Heart left ventricle (tissue), 16 donors: ENCODE results near the gene CHSY3. TPM values are rescaled to one million over a fixed set of nuclear protein-coding genes. Genes with fewer than 3 reads are reported as not detected.

Source experiments
- ATAC-seq, 4 donors: fragments of 200-7000 bp; cut with Tn5 transposase; one replicate each; pipeline ENCODE4 v1.9.1; 2020 to 2022; ENCODE audit warnings: moderate library complexity in 4 of 4, mild to moderate bottlenecking in 3 of 4, moderate number of reproducible peaks in 1 of 4
- DNase-seq, 5 donors: peaks; one replicate each; pipeline ENCODE4 v3.0.0-alpha.2; 2020
- H3K27ac ChIP-seq, 12 donors: fragments of 200-600 bp; sonication (generic) in 4 of 12; one replicate each; pipeline versions ENCODE4 v1.5.0 to v1.8.0; 2016 to 2022; ENCODE audit warnings: mild to moderate bottlenecking in 2 of 12
- H3K27me3 ChIP-seq, 9 donors: fragments of 200-600 bp; sonication (generic) in 2 of 9; one replicate each; pipeline versions ENCODE4 v1.5.1 to v1.8.0; 2016 to 2022; ENCODE audit warnings: mild to moderate bottlenecking in 3 of 9
- H3K36me3 ChIP-seq, 9 donors: fragments of 200-600 bp; sonication (generic) in 2 of 9; one replicate each; pipeline versions ENCODE4 v1.5.0 to v1.8.0; 2018 to 2022; ENCODE audit warnings: mild to moderate bottlenecking in 2 of 9
- H3K4me1 ChIP-seq, 12 donors: fragments of 200-600 bp; sonication (generic) in 4 of 12; one replicate each; pipeline versions ENCODE4 v1.5.0 to v1.8.0; 2016 to 2022; ENCODE audit warnings: mild to moderate bottlenecking in 3 of 12
- H3K4me3 ChIP-seq, 12 donors: fragments of 200-600 bp; sonication (generic) in 4 of 12; one replicate each; pipeline versions ENCODE4 v1.5.0 to v1.8.0; 2017 to 2022; ENCODE audit warnings: mild to moderate bottlenecking in 9 of 12, moderate library complexity in 4 of 12
- H3K9me3 ChIP-seq, 12 donors: fragments of 200-600 bp; sonication (generic) in 4 of 12; one replicate each; pipeline versions ENCODE4 v1.5.0 to v1.8.0; 2016 to 2022; ENCODE audit warnings: mild to moderate bottlenecking in 1 of 12
- POLR2A ChIP-seq, 2 donors: fragments of 450-650 bp; IDR thresholded peaks; one replicate each; pipeline ENCODE4 v1.6.1; 2017; ENCODE audit warnings: antibody characterized with exemption in 2 of 2, mild to moderate bottlenecking in 2 of 2, moderate library complexity in 2 of 2
- WGBS, 4 donors: extraction: QIAGEN DNeasy Blood & Tissue Kit in 2 of 4; methylation state at CpG; one replicate each; pipeline versions ENCODE4 v1.1.5 to v1.1.7; 2013 to 2018; 5-methylcytosine and 5-hydroxymethylcytosine counted together
- intact Hi-C, 10 donors: fragments of 100-400 bp; cut with DNase I; formaldehyde crosslinking; loops; one replicate each; pipeline versions ENCODE4 v1.11.1 to v1.14.2; 2022
- polyA plus RNA-seq, 2 donors: library from polyadenylated mRNA; stranded (reverse); fragments of 200-250 nt; gene quantifications; one replicate each; pipeline ENCODE4 v1.2.3, GENCODE V29; 2013
- total RNA-seq, 9 donors: library from RNA; depleted of rRNA in 2 of 9; stranded (reverse); fragments of >200 nt in 2 of 9; fragmentation: NEBNext Ultra II Directional in 3 of 9; extraction: Animal tissue kit (Norgen Biotek cat#: 25700) in 3 of 9; gene quantifications; one replicate each; pipeline versions ENCODE4 v1.1.0 to v1.2.4, GENCODE V29; 2016 to 2023
- TF ChIP-seq, protein P1 (sequence below), 12 donors: fragments of 200-600 bp; sonication (generic) in 4 of 12; IDR thresholded peaks; one replicate each; pipeline versions ENCODE4 v1.5.0 to v1.8.0; 2018 to 2022; ENCODE audit warnings: antibody characterized with exemption in 12 of 12, mild to moderate bottlenecking in 5 of 12
- donor health status: ischemic (EF 13 %, LVEDD 7.1; RV severe dilation, severe dysfunction).
- donor health status: healthy with polysubstance abuse.
- donor health status: DM: no; HTN: yes; CAD: no.
- donor health status: DM: no; HTN: no; CAD: no.
- donor health status: ischemic (EF 25% LVEDD 6.9; RV normal size, moderate dysfunction).
- donor health status: ischemic (EF 25% LVEDD 5.7; RV mildly dilated, moderate dysfunction).
- donor health status: healthy.
- donor health status: DM: yes; HTN: yes; CAD: no.
- donor health status: ischemic (EF 35%, LVEDD 5.7; RV mildly dilated, moderate dysfunction).
- donor health status: nonischemic (EF 11% LVEDD 7.7; RV severe dilation, severe dysfunction).
- donor health status: DM: yes; HTN: yes; CAD: no.
- donor health status: PGD.
- donor health status: ischemic (EF 29% LVEDD 5.4; RV normal size, mild dysfunction).
- donor health status: nonischemic (EF 23%, LVEDD 6.1; RV moderate dilation, normal function).

The CHSY3 gene
- total and polyA plus RNA-seq, 11 donors, result 0.04 to 2.9 (median 1.0) TPM

DNA sequence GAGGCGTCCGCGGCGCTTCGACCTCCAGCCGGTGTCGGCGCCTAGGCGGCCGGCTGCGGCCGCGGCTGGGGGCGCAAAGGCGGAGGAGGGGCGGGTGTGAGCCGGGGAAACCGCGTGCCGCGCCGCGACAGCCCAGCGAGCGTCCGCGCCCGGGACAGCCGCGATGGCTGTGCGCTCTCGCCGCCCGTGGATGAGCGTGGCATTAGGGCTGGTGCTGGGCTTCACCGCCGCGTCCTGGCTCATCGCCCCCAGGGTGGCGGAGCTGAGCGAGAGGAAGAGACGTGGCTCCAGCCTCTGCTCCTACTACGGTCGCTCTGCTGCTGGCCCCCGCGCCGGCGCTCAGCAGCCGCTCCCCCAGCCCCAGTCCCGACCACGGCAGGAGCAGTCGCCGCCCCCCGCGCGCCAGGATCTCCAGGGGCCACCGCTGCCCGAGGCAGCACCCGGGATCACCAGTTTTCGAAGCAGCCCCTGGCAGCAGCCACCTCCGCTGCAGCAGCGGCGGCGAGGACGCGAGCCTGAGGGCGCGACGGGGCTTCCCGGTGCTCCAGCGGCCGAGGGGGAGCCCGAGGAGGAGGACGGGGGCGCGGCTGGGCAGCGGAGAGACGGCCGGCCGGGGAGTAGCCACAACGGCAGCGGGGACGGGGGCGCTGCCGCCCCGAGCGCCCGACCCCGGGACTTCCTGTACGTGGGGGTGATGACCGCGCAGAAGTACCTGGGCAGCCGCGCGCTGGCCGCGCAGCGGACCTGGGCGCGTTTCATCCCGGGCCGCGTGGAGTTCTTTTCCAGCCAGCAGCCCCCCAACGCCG, 605 bp downstream of the CHSY3 start:
- no peaks in the 10 kb centered on the region for H3K9me3 ChIP-seq
- H3K4me3 ChIP-seq, result peak overlapping the region; percentile 64 to 85 (median 72)
- H3K36me3 ChIP-seq, result peaks cover 0 to 12% (median 0%) of the 10 kb centered on the region in 9 donors
- intact Hi-C loops, result loop anchor here in 8 of 10 donors (5.0 to 10.0 kb wide), 6 partner anchors 237 to 1510 kb away; partner anchors contain the start of gene CDC42SE2 (in 1 of the 8)
- peak in 4 of 5 donors; percentile 18 to 69 (median 24) for DNase-seq
- peak overlapping the region; percentile 15 to 89 (median 73) for H3K27ac ChIP-seq
- H3K27me3 ChIP-seq, result peaks cover 0 to 34% (median 0%) of the 10 kb centered on the region in 9 donors
- 1% methylated on average over 18 to 105 of the region's 105 CpGs for WGBS, 4 donors
- TF ChIP-seq, protein P1, sequence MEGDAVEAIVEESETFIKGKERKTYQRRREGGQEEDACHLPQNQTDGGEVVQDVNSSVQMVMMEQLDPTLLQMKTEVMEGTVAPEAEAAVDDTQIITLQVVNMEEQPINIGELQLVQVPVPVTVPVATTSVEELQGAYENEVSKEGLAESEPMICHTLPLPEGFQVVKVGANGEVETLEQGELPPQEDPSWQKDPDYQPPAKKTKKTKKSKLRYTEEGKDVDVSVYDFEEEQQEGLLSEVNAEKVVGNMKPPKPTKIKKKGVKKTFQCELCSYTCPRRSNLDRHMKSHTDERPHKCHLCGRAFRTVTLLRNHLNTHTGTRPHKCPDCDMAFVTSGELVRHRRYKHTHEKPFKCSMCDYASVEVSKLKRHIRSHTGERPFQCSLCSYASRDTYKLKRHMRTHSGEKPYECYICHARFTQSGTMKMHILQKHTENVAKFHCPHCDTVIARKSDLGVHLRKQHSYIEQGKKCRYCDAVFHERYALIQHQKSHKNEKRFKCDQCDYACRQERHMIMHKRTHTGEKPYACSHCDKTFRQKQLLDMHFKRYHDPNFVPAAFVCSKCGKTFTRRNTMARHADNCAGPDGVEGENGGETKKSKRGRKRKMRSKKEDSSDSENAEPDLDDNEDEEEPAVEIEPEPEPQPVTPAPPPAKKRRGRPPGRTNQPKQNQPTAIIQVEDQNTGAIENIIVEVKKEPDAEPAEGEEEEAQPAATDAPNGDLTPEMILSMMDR (IDR thresholded peaks at IDR 0.05), result no peak
- TF ChIP-seq POLR2A (IDR thresholded peaks at IDR 0.05), result no peak
- peaks cover 0 to 33% (median 12%) of the 10 kb centered on the region in 12 donors for H3K4me1 ChIP-seq
- ATAC-seq, result peak in 2 of 4 donors; percentile 42 to 54

DNA sequence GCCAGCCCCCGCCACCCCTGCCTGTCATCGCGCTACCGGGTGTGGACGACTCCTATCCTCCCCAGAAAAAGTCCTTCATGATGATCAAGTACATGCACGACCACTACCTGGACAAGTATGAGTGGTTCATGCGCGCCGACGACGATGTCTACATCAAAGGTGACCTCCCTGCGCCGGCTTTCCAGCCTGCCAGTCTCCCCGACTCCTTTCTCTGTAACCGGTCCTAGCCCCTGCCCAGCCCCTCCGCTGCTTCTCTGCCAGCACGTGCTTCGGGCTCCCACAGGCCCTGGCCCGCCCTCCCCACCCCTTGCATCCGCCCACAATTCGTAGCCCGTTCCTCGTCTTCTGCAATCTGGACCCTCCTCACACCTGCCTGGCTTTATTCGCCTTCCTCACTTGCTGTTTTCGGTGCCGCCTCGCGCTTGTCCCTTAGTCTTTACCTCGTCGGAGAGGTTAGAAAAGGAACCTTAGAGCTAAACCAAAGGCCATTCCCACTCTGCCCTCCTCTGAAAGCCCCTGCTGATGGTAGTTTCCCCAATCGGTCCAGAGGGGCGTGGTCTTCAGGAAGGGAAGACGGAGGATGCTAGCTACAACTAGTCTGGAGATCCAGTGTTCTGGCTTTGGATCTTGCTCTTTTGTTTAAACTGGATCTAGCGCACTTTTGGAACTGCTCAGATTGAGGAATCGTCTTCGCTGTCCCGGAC, 1.4 kb downstream of the CHSY3 start:
- H3K36me3 ChIP-seq, result peaks cover 0 to 19% (median 0%) of the 10 kb centered on the region in 9 donors
- DNase-seq (peak in 3 of 5 donors; percentile 27 to 64 (median 35)), ATAC-seq (no peak)
- peak overlapping the region in 2 of 12 donors; percentile 82 to 84 for H3K27ac ChIP-seq
- peaks cover 0 to 34% (median 0%) of the 10 kb centered on the region in 9 donors for H3K27me3 ChIP-seq
- peaks cover 0 to 33% (median 12%) of the 10 kb centered on the region in 12 donors for H3K4me1 ChIP-seq
- no peaks in the 10 kb centered on the region for H3K9me3 ChIP-seq
- peak overlapping the region; percentile 64 to 85 (median 72) for H3K4me3 ChIP-seq
- WGBS, 4 donors, result 0 to 2% (median 1%) methylated on average over 36 to 37 of the region's 37 CpGs
- intact Hi-C loops, result loop anchor here in 5 of 10 donors (10.0 kb wide), 3 partner anchors 239 to 1509 kb away; partner anchors contain the start of gene CDC42SE2 (in 1 of the 5)
- TF ChIP-seq, protein P1 (IDR thresholded peaks at IDR 0.05), result no peak
- TF ChIP-seq POLR2A (IDR thresholded peaks at IDR 0.05), result no peak

DNA sequence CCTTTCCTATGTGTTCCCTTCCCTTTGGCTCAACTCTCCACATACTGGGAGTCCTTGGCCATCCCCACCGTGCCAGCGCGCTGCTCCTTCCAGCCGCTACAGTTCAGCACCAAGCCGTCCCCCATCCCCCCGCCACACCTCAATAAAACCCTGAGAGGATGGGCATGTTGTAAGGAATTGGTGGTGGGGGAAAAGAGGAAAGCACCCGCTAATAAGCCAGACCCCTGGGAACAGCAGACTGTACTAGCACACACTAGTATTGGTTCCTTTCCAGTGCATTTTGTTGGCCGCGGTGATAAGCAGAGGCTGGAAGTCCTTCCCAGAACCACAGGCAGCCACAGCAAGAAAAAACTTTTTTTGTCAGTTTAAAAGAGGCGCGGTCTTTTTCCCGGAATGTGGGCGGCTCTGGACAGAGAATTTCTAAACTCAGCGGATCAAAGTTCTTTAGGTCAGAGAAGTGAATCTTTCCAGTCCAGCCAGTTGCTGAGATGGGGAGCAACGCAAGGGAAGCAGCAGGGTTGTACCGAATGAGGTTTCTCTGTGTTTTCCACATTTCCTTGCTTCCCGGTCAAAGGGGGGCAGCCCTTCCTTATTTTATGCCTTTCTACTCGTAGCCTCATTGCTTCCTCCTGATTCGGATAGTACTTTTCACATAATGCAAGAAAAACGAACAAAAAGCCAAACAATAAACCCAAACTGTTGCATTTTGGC, 2.1 kb downstream of the CHSY3 start:
- DNase-seq (peak in 3 of 5 donors; percentile 18 to 31 (median 21)), ATAC-seq (peak in 2 of 4 donors; percentile 5 to 31)
- no peak for TF ChIP-seq POLR2A (IDR thresholded peaks at IDR 0.05)
- TF ChIP-seq, protein P1 (IDR thresholded peaks at IDR 0.05), result peak in 5 of 12 donors; percentile 24 to 41 (median 30)
- Histone ChIP-seq H3K9me3 (no peaks in the 10 kb centered on the region), H3K4me3 (peak overlapping the region in 11 of 12 donors; percentile 64 to 85 (median 74)), H3K27ac (peak overlapping the region in 1 of 12 donors; percentile 17), H3K4me1 (peaks cover 0 to 33% (median 12%) of the 10 kb centered on the region in 12 donors), H3K27me3 (peaks cover 0 to 34% (median 0%) of the 10 kb centered on the region in 9 donors), H3K36me3 (peaks cover 0 to 19% (median 0%) of the 10 kb centered on the region in 9 donors)
- intact Hi-C loops, result loop anchor here in 5 of 10 donors (10.0 kb wide), 3 partner anchors 238 to 1508 kb away; partner anchors contain the start of gene CDC42SE2 (in 1 of the 5)
- WGBS, 4 donors, result 6 to 8% (median 7%) methylated on average over 20 of the region's 20 CpGs
